GM12891 (cell line): Measurements from ENCODE around the gene TMEM139.

Experiments
- DNase-seq: peaks from one replicate; pipeline ENCODE4 v3.0.0; 2011; ENCODE audit warnings: low spot score; ENCODE audit not compliant: insufficient read length
- FAIRE-seq: peaks from 2 replicates; lab custom pipeline; 2011; peaks lifted over from hg19 to GRCh38; lab: Jason Lieb, UNC
- PAX5 ChIP-seq: IDR thresholded peaks from 2 replicates; pipeline ENCODE4 v1.6.1; 2011; ENCODE audit warnings: low read length, moderate library complexity, mild to moderate bottlenecking; ENCODE audit not compliant: insufficient read depth, severe bottlenecking
- POLR2A ChIP-seq: IDR thresholded peaks from 2 replicates; pipeline ENCODE4 v1.6.1; 2011; ENCODE audit warnings: low read depth, low read length, control low read depth
- POLR2AphosphoS5 ChIP-seq: IDR thresholded peaks from 2 replicates; pipeline ENCODE4 v1.6.1; 2011; ENCODE audit warnings: low read depth, low read length, control low read depth
- POU2F2 ChIP-seq: IDR thresholded peaks from 2 replicates; pipeline ENCODE4 v1.6.1; 2011; ENCODE audit warnings: low read depth, mild to moderate bottlenecking, control low read depth, low read length, moderate library complexity
- SPI1 ChIP-seq: IDR thresholded peaks from 2 replicates; pipeline ENCODE4 v1.6.1; 2011; ENCODE audit warnings: low read depth, low read length, control low read depth
- TAF1 ChIP-seq: IDR thresholded peaks from 2 replicates; pipeline ENCODE4 v1.6.1; 2011; ENCODE audit warnings: low read depth, low read length, control low read depth

Gene TMEM139

DNA sequence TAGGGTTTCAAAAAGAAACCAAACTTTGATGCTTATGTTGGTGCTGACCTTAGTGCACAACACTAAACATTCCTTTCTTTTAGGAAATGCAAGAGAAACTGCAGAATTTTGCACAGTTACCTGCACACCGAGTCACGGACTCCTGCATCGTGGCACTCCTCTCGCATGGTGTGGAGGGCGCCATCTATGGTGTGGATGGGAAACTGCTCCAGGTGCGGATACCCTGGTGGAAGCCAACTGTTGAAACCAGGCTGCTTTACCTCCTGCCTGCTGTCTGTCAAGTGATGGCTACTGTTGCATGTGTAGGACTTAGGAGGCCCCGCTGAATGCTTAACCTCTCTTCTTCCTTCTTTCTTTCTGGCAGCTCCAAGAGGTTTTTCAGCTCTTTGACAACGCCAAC, 15.1 kb downstream of the TMEM139 start:
- no peak for DNase-seq
- peak; percentile 9 for FAIRE-seq

DNA sequence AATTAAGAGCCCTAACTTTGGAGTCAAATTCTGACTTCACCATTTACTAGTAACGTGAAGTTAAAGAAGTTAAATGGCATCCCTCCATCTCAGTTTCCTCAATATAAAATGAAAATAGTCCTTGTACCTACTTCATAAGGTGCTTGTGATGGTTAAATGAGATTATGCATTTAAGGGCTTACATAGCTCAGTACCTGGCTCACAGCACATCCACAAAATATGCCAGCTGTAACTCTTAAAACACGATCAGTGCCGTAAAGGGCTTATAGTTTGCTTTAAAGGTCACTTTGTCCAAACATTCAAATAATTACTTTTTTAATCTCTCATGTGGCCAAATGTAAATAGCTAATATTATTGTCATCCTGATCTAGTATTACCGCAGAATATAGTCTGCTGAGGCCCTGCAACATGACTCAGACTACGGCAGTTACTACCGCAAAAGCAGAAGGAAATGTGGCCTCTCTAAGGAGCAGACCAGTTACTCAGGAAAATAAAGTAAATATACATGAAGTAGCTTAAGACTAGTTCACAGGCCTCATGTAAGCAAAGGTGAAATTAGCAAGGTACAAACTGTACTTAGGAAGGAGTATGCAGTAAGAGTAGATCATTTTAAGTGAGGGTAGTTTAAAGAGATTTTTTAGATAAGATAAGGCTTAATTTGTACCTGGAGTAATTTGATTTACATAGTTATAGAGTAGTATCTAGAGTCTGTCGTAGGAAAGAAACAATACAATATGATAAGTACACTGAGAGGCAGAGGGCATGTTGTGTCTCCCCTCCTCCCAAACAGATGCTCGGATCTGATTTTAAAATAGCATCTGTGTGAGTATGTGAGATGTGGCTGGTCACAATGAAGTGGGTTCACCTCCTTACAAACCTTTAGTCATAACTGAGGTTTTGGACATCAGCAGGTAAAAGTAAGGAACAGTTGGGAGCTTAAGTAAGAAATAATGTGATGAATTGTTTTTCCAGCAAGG, 16.5 kb downstream of the TMEM139 start:
- DNase-seq, result no peak
- no peak for FAIRE-seq
- TF ChIP-seq POLR2AphosphoS5, result no peak
- TF ChIP-seq TAF1, result no peak
- no peak for TF ChIP-seq POLR2A
- TF ChIP-seq SPI1, result no peak
- TF ChIP-seq PAX5, result no peak
- no peak for TF ChIP-seq POU2F2

More for the DNA sequence above, 15.1 kb downstream of the TMEM139 start:
- no peak for TF ChIP-seq POLR2AphosphoS5
- TF ChIP-seq TAF1, result no peak
- TF ChIP-seq PAX5, result no peak
- no peak for TF ChIP-seq SPI1
- TF ChIP-seq POU2F2, result no peak
- no peak for TF ChIP-seq POLR2A

DNA sequence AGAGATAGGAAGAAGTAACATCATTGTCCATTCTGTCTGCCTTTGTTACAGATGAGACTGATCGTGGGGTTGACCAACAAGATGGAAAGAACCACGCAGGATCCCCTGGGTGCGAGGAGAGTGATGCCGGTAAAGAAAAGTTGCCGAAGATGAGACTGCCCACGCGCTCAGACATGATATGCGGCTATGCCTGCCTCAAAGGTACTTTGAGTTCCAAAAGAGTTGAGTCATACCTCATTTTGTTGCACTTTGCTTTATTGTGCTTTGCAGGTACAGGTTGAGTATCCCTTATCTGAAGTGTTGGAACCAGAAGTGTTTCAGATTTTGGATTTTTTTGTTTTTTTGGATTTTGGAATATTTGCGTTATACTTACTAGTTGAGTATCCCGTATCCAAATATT, 19.0 kb downstream of the TMEM139 start:
- DNase-seq (no peak), FAIRE-seq (no peak)
- TF ChIP-seq POLR2A, result no peak
- no peak for TF ChIP-seq PAX5
- no peak for TF ChIP-seq POU2F2
- no peak for TF ChIP-seq SPI1
- TF ChIP-seq POLR2AphosphoS5, result no peak
- TF ChIP-seq TAF1, result no peak

DNA sequence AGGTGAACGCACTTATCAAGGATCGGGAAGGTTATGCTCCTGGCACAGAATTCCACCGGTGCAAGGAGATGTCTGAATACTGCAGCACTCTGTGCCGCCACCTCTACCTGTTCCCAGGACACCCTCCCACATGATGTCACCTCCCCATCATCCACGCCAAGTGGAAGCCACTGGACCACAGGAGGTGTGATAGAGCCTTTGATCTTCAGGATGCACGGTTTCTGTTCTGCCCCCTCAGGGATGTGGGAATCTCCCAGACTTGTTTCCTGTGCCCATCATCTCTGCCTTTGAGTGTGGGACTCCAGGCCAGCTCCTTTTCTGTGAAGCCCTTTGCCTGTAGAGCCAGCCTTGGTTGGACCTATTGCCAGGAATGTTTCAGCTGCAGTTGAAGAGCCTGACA, 20.2 kb downstream of the TMEM139 start:
- TF ChIP-seq POLR2AphosphoS5 (no peak), PAX5 (no peak), POU2F2 (no peak), SPI1 (no peak), TAF1 (no peak), POLR2A (no peak)
- no peak for FAIRE-seq
- DNase-seq, result no peak

DNA sequence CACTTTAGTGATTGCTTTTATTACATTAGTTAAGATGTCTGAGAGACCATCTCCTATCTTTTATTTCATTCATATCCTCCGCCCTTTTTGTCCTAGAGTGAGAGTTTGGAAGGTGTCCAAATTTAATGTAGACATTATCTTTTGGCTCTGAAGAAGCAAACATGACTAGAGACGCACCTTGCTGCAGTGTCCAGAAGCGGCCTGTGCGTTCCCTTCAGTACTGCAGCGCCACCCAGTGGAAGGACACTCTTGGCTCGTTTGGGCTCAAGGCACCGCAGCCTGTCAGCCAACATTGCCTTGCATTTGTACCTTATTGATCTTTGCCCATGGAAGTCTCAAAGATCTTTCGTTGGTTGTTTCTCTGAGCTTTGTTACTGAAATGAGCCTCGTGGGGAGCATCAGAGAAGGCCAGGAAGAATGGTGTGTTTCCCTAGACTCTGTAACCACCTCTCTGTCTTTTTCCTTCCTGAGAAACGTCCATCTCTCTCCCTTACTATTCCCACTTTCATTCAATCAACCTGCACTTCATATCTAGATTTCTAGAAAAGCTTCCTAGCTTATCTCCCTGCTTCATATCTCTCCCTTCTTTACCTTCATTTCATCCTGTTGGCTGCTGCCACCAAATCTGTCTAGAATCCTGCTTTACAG, 20.8 kb downstream of the TMEM139 start:
- FAIRE-seq (no peak), DNase-seq (no peak)
- TF ChIP-seq POLR2A (no peak), POLR2AphosphoS5 (no peak), SPI1 (no peak), TAF1 (no peak), POU2F2 (no peak), PAX5 (no peak)

DNA sequence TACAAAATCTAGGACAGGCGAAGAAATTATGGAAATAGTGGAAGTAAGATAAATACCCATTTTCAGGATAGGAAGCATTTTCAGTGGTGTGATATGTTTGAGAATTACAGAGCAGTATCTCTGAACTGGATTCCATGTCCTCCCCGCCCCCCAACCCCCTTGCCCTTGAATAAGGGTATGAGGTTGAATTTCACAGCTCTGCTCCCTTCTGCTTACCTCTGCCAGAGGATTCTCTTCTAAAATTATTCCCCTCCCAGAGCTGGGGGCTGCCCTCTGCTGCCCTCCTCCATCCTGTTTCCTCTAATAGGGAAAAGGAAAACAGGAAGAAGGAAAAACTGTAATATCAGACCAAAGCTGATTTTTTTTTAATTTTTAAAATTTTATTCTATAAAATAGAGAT, 23.9 kb downstream of the TMEM139 start:
- no peak for DNase-seq
- no peak for FAIRE-seq

DNA sequence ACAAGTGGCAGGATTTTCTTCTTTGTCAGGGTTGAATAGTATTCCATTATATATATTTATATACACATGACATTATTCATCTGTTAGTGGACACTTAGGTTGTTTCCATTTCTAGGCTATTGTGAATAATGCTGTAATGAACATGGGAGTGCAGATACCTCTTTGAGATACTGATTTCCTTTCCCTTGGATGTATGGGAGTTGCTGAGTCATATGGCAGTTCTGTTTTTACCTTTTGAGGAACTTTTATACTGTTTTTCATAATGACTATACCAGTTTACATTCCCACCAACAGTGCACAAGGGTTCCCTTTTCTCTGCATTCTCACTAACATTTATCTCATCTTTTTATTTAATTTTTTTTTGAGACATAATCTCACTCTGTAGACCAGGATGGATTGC, 29.4 kb downstream of the TMEM139 start:
- no peak for FAIRE-seq
- DNase-seq, result no peak

More for the DNA sequence above, 23.9 kb downstream of the TMEM139 start:
- TF ChIP-seq PAX5 (no peak), POLR2A (no peak), TAF1 (no peak), POU2F2 (no peak), SPI1 (no peak), POLR2AphosphoS5 (no peak)

DNA sequence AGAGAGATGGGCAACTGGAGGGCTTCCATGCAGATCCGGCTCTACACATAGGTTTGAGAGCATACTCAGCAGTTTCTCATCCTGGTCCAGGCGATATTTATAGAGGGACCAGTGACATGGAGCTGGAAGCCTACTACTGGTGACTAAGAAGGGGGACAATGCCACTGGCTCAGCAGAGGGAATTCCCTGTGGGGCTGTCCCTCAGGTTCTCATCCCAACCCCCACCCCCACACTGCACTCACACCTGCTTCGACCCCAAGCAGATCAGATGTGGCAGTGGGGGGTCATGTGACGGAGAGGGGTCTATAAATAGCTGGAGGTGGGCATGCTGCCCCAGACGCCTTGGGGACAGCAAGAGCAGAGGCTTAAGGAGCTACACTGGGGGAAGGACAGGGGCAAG, 31.0 kb downstream of the TMEM139 start, which contains the start of gene CLCN1:
Gene CLCN1 (plus strand): TSS at position 336 of the 400 bp plus-strand sequence. CDS start 102 bp downstream, outside the sequence.
- TF ChIP-seq PAX5 (no peak), SPI1 (no peak), POLR2A (no peak), POU2F2 (no peak)
- DNase-seq (no peak), FAIRE-seq (no peak)

More for the DNA sequence above, 29.4 kb downstream of the TMEM139 start:
- no peak for TF ChIP-seq SPI1

DNA sequence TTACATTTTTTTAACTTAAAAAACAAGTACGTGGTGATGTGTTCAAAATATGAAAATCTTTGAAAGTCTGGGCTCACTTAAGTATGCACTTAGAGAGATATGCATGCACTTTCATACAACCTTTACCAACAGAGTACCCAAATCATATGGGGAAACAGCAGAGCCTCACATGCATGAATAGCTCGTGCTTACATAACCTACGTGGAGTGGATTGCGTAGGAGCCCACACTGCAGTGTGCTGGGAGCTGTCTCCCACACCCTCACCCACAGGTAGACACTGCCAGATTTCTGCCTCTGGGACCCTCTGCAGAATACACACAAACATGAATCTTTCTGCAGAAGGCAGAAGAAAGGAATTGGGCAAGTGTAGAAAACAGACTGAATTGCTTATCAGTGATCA, 31.7 kb downstream of the TMEM139 start:
- DNase-seq (no peak), FAIRE-seq (no peak)
- no peak for TF ChIP-seq POLR2A
- TF ChIP-seq PAX5, result no peak
- no peak for TF ChIP-seq SPI1

DNA sequence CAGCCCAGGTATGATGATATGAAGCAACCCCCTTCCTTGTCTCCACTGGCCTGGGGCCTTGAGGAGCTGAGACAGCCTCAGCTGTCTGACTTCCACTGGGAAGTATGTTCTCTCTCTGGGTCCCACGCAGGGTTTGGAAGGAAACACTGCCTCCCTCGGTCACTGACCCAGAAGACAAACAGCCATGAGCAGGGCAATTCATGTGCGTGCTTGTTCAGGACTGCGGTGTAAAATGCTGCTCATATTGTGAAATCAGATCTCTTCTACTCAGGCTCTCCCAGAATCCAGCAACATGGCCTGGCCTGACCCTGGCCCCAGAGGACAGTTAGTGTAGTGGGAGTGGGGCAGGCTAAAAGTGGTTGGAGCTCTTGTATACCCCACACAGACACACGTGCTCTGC, 33.9 kb downstream of the TMEM139 start:
- DNase-seq (no peak), FAIRE-seq (no peak)
- TF ChIP-seq POLR2A (no peak), POLR2AphosphoS5 (no peak), PAX5 (no peak), POU2F2 (no peak), TAF1 (no peak), SPI1 (no peak)
